K562 (cell line): ENCODE results near the gene NRROS. TPM values are rescaled to one million over a fixed set of nuclear protein-coding genes. Genes with fewer than 3 reads are reported as not detected.
"Not testable (repeated sequence)": the region's sequence is repeated elsewhere in the genome, so short reads cannot be mapped to it uniquely, and the experiment has no call there.

Experiments used
- ATAC-seq: fragments of 200-7000 bp; cut with Tn5 transposase; 3 replicates; pipeline ENCODE4 v1.9.1; 2020; ENCODE audit warnings: moderate library complexity
- BruUV-seq: library from RNA; stranded (reverse); fragments of 400-500 nt; replicated peaks from 2 replicates; lab custom pipeline; 2021; lab: Mats Ljungman, UMichigan
- CTCF ChIA-PET: fragments of 300-600 bp; formaldehyde crosslinking; extraction: SDS; loops from one replicate; lab custom pipeline; 2021; ENCODE audit warnings: low intra/inter-chr PET ratio; lab: Yijun Ruan, JAX
- POLR2A ChIA-PET: fragments of 300-600, 350-650 bp; sonication (Branson Sonifier 250); formaldehyde crosslinking; extraction: SDS; loops from one replicate; lab custom pipeline; 2021; ENCODE audit warnings: antibody characterized with exemption, inconsistent platforms; lab: Yijun Ruan, JAX
- DNase-seq, 4 experiments: peaks; one replicate each; pipeline versions ENCODE4 v3.0.0 to v3.0.0-alpha.2; 2011 to 2018; ENCODE audit warnings: low spot score in 3 of 4, mixed read lengths in 3 of 4; ENCODE audit errors: extremely low read depth in 1 of 4
- FAIRE-seq: peaks from 2 replicates; lab custom pipeline; 2011; peaks lifted over from hg19 to GRCh38; lab: Jason Lieb, UNC
- H2AFZ ChIP-seq: 2 replicates; pipeline ENCODE4 v1.6.0; 2011; ENCODE audit warnings: low read depth, low read length, control low read depth, inconsistent platforms
- H3K27ac ChIP-seq: fragments of 200-600 bp; 3 replicates; pipeline ENCODE4 v1.8.0; 2011; ENCODE audit warnings: low read depth, mild to moderate bottlenecking, control low read depth, inconsistent platforms, low read length, moderate library complexity, mixed read lengths; ENCODE audit errors: extremely low read depth
- H3K27me3 ChIP-seq, 2 experiments: fragments of 300-600 bp in 1 of 2; 2 replicates in 1 of 2; 3 replicates in 1 of 2; pipeline versions ENCODE4 v1.6.0 to v1.8.0; 2011; ENCODE audit warnings: inconsistent platforms in 2 of 2, low read length in 2 of 2, mild to moderate bottlenecking in 1 of 2, mixed read lengths in 1 of 2, moderate library complexity in 1 of 2; ENCODE audit not compliant: control insufficient read depth in 2 of 2, insufficient read depth in 2 of 2
- H3K36me3 ChIP-seq: fragments of 300-600 bp; 3 replicates; pipeline ENCODE4 v1.8.0; 2011; ENCODE audit warnings: mild to moderate bottlenecking, low read length, inconsistent platforms; ENCODE audit not compliant: control insufficient read depth, insufficient read depth
- H3K4me1 ChIP-seq, 2 experiments: fragments of 200-600 bp in 1 of 2; replicated peaks in 1 of 2; 2 replicates in 1 of 2; 3 replicates in 1 of 2; pipeline versions ENCODE4 v1.5.1 to v1.8.0; 2011; ENCODE audit warnings: inconsistent platforms in 2 of 2, low read length in 2 of 2, mild to moderate bottlenecking in 1 of 2, mixed read lengths in 1 of 2, moderate library complexity in 1 of 2; ENCODE audit not compliant: control insufficient read depth in 2 of 2, insufficient read depth in 2 of 2
- H3K4me2 ChIP-seq: 2 replicates; pipeline ENCODE4 v1.6.1; 2011; ENCODE audit warnings: low read length, control low read depth, inconsistent platforms, mixed read lengths; ENCODE audit not compliant: insufficient read depth
- H3K4me3 ChIP-seq: fragments of 200-600 bp; sonication (generic), shearing (Covaris generic); 2 replicates; pipeline ENCODE4 v1.5.1; 2016; ENCODE audit warnings: control low read depth, inconsistent platforms
- H3K79me2 ChIP-seq: fragments of 200-600 bp; 3 replicates; pipeline ENCODE4 v1.8.0; 2011; ENCODE audit warnings: low read length, inconsistent platforms; ENCODE audit not compliant: control insufficient read depth, insufficient read depth
- H3K9ac ChIP-seq, 2 experiments: 2 replicates each; pipeline versions ENCODE4 v1.6.0 to v1.6.1; 2011; ENCODE audit warnings: low read depth in 2 of 2, low read length in 2 of 2, control low read depth in 1 of 2, inconsistent platforms in 1 of 2, mild to moderate bottlenecking in 1 of 2, mixed read lengths in 1 of 2; ENCODE audit not compliant: insufficient read depth in 1 of 2
- H3K9me1 ChIP-seq: one replicate; pipeline ENCODE4 v1.6.0; 2011; ENCODE audit warnings: inconsistent platforms, mild to moderate bottlenecking, low read length, moderate library complexity; ENCODE audit not compliant: control insufficient read depth, insufficient read depth
- H3K9me3 ChIP-seq: replicated peaks from 2 replicates; pipeline ENCODE4 v1.5.1; 2011; ENCODE audit warnings: low read depth, low read length, inconsistent platforms; ENCODE audit not compliant: control insufficient read depth, insufficient read depth
- H4K20me1 ChIP-seq: replicated peaks from 2 replicates; pipeline ENCODE4 v1.6.1; 2011; ENCODE audit warnings: low read length, inconsistent platforms, mixed read lengths; ENCODE audit not compliant: control insufficient read depth, insufficient read depth
- NFYB ChIP-seq: IDR thresholded peaks from 2 replicates; pipeline ENCODE4 v1.6.1; 2011; ENCODE audit warnings: mild to moderate bottlenecking, moderate library complexity; ENCODE audit not compliant: insufficient read length; ENCODE audit errors: extremely low read depth
- WGBS: fragments of 100-300 bp; shearing (Covaris generic); methylation state at CpG from one replicate; pipeline ENCODE4 v1.1.6; 2016; ENCODE audit warnings: low coverage, mixed read lengths; ENCODE audit not compliant: insufficient coverage; ENCODE audit errors: missing lambda C conversion rate; 5-methylcytosine and 5-hydroxymethylcytosine counted together
- in situ Hi-C: fragments of 300-500 bp; cut with MboI; formaldehyde crosslinking; loops from 4 replicates; pipeline ENCODE4 v1.15.0; 2018; ENCODE audit warnings: inconsistent platforms, mixed read lengths
- intact Hi-C: fragments of 100-400 bp; cut with micrococcal nuclease; formaldehyde crosslinking; loops from 2 replicates; pipeline ENCODE4 v1.14.2; 2022
- polyA plus RNA-seq, 8 experiments: library from polyadenylated mRNA; depleted of rRNA in 4 of 8; stranded (reverse) in 5 of 8; unstranded in 3 of 8; fragments of >200 nt; fragmentation: Nextera tagmentation in 2 of 8; fragmentation: Illumina TruSeq in 1 of 8; extraction: Ambion mirVana in 2 of 8; extraction: Trizol in 1 of 8; gene quantifications; 2 replicates each; pipeline versions ENCODE4 v1.2.1 to v1.2.3, GENCODE V29; 2011 to 2014; ENCODE audit warnings: inconsistent platforms in 1 of 8, missing spikeins in 1 of 8
- total RNA-seq, 7 experiments: library from RNA; depleted of rRNA in 6 of 7; stranded (reverse); fragments of >200 nt in 6 of 7; fragmentation: Illumina TruSeq in 2 of 7; extraction: Trizol in 2 of 7; gene quantifications; 2 replicates each; pipeline versions ENCODE4 v1.2.1 to v1.2.3, GENCODE V29; 2011 to 2021; ENCODE audit warnings: low replicate concordance in 1 of 7
- TF ChIP-seq, protein P1 (sequence below): sonication (generic); formaldehyde crosslinking; IDR thresholded peaks from 2 replicates; pipeline ENCODE4 v1.8.1; 2023; ENCODE audit warnings: mild to moderate bottlenecking, missing genetic modification reagents

The NRROS gene
- total and polyA plus RNA-seq, 9 of the 15 experiments (the other 6 are each of a cell fraction or from before 2014, with no cell fraction given), result 0.34 to 13.8 (median 3.8) TPM

DNA sequence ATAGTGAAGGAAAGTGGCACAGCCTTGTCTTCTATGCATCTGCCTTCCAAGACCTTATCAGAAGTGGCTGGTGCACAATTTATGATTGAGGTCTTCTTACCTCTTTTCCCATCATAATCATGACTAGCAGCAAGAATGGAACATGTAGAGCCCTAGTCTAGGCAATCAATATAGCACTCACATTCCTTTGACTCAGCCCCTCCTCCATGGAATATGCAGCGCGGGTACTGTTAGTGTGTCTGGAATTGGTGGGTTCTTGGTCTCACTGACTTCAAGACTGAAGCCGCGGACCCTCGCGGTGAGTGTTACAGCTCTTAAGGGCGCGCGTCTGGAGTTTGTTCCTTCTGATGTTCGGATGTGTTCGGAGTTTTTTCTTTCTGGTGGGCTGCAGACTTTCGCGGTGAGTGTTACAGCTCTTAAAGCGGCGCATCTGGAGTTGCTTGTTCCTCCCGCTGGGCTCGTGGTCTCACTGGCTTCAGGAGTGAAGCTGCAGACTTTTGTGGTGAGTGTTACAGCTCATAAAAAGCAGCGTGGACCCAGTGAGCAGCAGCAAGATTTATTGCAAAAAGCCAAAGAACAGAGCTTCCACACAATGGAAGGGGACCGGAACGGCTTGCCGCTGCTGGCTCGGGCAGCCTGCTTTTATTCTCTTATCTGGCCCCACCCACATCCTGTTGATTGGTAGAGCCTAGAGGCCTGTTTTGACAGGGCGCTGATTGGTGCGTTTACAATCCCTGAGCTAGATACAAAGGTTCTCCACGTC lies 41.3 kb upstream of the NRROS start:
- WGBS, result 76% methylated on average over 25 of the region's 25 CpGs
- H3K9me1 ChIP-seq, H3K9ac ChIP-seq, DNase-seq, H3K4me3 ChIP-seq, H3K4me2 ChIP-seq, ATAC-seq, CTCF ChIA-PET, FAIRE-seq, H3K27me3 ChIP-seq, BruUV-seq, H3K36me3 ChIP-seq, H4K20me1 ChIP-seq, H3K27ac ChIP-seq: not testable (repeated sequence)
- peaks cover 4 to 15% of the 10 kb centered on the region in 2 experiments; a peak in 4 of 5 replicates for H3K4me1 ChIP-seq
- POLR2A ChIA-PET, result interaction anchor here (0.6 to 0.7 kb wide), 2 partner anchors 37 to 96 kb away, joined by 4 to 5 read pairs; no protein-coding TSS in a partner anchor
- TF ChIP-seq, protein P1, sequence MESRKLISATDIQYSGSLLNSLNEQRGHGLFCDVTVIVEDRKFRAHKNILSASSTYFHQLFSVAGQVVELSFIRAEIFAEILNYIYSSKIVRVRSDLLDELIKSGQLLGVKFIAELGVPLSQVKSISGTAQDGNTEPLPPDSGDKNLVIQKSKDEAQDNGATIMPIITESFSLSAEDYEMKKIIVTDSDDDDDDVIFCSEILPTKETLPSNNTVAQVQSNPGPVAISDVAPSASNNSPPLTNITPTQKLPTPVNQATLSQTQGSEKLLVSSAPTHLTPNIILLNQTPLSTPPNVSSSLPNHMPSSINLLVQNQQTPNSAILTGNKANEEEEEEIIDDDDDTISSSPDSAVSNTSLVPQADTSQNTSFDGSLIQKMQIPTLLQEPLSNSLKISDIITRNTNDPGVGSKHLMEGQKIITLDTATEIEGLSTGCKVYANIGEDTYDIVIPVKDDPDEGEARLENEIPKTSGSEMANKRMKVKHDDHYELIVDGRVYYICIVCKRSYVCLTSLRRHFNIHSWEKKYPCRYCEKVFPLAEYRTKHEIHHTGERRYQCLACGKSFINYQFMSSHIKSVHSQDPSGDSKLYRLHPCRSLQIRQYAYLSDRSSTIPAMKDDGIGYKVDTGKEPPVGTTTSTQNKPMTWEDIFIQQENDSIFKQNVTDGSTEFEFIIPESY (CRISPR knock-in tag), result peak; percentile 75; the same call in 1 of the 2 replicates
- TF ChIP-seq NFYB, result peak; percentile 38
- TF ChIP-seq, all 486 proteins: peak for 2; not testable (repeated sequence) for 484
- H3K9me3 ChIP-seq, in situ Hi-C loops, H3K79me2 ChIP-seq, intact Hi-C loops, H2AFZ ChIP-seq: not testable (repeated sequence)
